Activated CD4-positive, alpha-beta T cell treated with anti-CD3 and anti-CD28 coated beads, Interleukin-2, amount 50 U/mL, for 16 hours (primary cell): ENCODE results near the gene KIF5A.
"Not testable (repeated sequence)": the region's sequence is repeated elsewhere in the genome, so short reads cannot be mapped to it uniquely, and the experiment has no call there.

Source experiments
- DNase-seq: peaks from one replicate; pipeline ENCODE4 v3.0.0-alpha.2; 2020

KIF5A gene

DNA sequence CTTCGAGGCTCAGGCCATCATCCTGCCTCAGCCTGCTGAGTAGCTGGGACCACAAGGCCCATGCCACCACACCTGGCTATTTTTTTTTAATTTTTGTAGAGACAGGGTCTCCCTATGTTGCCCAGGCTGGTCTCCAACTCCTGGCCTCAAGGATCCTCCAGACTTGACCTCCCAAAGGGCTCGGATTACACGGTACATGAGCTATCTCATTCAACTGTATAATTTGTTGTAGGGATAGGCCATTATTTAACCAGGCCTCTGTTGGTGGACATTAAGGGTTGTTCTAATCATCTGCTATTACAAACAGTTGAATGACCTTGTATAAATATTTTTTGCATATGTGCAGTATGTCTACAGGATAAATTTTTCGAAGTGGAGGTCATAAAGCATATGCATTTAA is 9.0 kb downstream of the KIF5A start:
- no peak for DNase-seq

DNA sequence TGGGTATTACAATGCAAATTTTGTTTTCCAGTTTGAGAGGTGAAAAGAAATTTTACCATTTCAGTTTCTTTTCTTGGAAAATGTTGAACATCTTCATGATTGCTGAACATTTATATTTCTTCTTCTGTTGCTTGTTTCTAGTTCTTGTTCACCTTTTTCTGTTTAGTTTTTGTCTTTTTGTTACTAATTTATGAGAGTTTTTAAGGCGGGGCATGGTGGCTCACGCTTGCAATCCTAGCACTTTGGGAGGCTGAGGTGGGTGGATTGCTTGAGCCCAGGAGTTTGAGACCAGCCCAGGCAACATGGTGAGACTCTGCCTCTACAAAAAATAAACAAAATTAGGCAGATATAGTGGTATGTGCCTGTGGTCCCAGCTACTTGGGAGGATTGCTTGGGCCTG is 10.7 kb downstream of the KIF5A start:
- DNase-seq: no peak

DNA sequence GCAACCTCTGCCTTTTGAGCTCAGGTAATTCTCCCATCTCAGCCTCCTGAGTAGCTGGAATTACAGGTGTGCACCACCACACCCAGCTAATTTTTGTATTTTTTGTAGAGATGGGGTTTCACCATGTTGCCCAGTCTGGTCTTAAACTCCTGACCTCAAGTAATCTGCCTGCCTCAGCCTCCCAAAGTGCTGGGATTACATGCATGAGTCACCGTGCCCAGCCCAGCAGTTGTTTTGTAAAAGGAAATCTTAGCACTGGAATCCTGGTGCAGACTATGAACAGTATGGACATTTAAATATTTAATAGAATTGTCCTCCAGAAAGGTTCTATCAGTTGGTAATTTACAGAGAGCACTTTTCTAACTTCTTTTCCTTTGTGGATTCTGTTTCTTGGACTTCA is 11.3 kb downstream of the KIF5A start:
- DNase-seq: not testable (repeated sequence)

DNA sequence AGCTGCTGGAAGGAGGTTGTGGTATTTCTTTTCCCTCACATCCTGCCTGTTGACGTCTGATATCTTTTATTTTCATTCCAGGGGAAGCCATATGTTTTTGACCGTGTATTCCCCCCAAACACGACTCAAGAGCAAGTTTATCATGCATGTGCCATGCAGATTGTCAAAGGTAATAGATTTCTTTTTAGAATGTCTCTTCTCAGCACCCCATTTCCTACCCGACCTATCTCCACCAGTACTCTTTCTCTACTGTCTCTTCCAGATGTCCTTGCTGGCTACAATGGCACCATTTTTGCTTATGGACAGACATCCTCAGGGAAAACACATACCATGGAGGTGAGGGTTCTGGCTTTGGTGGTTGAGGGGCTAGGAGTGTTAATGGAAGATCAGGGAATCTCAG is 13.5 kb downstream of the KIF5A start:
- no peak for DNase-seq

DNA sequence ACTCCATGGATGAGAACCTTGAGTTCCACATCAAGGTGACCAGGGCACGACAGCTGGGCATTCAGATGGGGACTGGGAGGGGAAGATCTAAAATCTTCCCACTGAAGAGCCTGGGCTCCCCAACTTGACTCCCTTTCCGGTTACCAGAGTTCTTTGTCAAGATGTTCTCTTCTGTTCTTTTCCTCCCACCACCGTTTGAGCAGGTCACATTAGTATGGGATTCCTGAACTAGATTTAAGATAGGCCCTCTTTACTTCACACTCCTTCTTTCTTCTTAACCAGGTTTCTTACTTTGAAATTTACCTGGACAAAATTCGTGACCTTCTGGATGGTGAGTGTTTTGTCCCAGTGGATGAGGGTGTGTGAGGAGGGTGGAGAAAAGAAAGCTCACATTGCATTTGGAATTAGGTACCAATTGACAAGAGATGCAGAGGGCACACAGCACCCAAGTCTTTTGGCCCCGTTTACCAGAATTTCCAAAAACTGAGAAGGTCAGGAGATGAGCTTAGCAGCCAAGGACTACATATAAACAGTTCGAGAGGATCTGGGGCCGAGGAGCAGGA is 14.4 kb downstream of the KIF5A start:
- no peak for DNase-seq

DNA sequence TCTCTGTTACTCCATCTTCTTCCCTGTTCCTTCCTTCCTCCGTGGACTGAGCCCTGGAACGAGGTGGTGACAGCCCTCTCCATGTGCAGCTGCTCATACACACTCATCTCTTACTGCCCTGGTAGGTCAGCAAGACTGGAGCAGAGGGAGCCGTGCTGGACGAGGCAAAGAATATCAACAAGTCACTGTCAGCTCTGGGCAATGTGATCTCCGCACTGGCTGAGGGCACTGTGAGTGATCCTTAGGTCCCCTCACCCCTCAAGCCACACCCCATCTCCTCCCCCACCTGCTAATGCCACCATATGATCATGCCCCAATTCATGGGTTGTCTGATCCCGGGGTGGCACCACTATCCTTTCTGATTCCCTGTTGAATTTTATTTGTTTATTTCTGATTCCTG is 19.0 kb downstream of the KIF5A start:
- no peak for DNase-seq

DNA sequence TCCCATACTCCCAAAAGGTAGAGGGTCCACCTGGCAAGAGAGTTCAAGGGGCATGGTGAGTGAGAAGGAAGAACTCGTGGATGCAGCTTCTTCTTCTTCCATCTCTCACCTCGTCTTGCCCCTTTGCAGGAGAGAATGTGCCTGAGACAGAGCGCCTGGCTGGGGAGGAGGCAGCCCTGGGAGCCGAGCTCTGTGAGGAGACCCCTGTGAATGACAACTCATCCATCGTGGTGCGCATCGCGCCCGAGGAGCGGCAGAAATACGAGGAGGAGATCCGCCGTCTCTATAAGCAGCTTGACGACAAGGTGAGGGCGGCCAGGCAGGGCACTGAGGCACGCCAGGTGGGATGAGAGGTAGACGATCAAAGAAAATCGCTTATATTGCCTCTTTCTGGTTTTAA is 20.0 kb downstream of the KIF5A start:
- DNase-seq: no peak

DNA sequence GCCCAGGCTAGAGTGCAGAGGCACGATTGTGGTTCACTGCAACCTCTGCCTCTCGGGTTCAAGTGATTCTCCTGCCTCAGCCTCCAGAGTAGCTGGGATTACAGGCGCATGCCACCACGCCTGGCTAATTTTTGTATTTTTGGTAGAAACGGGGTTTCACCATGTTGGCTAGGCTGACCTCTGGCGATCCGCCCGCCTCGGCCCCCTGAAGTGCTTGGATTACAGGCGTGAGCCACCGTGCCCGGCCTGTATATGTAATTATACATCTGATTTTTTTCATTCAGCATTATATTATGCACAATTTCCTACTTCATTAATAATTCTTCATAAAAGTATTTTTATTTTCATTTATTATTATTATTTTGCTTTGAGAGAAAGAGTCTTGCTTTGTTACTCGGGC is 20.6 kb downstream of the KIF5A start:
- not testable (repeated sequence) for DNase-seq

DNA sequence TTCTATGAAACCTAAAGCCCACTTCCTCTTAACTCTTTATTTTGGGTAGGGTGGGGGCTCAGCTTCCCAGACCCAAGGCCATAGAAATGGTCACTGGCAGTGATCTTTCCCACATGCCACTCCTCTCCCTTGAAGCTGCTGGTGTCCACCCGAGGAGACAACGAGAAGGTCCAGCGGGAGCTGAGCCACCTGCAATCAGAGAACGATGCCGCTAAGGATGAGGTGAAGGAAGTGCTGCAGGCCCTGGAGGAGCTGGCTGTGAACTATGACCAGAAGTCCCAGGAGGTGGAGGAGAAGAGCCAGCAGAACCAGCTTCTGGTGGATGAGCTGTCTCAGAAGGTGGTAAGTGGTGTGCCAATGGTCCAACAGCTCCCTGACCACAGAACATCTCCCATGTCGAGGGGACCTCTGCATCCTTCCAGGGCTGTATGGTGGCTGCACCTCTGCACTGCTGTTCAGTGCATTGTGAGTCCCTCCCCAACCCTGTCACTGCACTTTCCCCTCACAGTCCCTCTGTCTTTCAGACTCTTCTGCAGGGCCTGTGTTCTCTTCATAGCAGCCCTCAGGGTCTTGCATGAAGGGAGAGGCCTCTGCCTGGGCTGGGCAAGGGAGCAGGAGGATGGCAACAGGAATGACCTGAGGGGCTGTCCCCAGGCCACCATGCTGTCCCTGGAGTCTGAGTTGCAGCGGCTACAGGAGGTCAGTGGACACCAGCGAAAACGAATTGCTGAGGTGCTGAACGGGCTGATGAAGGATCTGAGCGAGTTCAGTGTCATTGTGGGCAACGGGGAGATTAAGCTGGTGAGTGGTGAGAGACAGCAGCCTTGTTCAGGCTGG is 22.3 kb downstream of the KIF5A start:
- no peak for DNase-seq

DNA sequence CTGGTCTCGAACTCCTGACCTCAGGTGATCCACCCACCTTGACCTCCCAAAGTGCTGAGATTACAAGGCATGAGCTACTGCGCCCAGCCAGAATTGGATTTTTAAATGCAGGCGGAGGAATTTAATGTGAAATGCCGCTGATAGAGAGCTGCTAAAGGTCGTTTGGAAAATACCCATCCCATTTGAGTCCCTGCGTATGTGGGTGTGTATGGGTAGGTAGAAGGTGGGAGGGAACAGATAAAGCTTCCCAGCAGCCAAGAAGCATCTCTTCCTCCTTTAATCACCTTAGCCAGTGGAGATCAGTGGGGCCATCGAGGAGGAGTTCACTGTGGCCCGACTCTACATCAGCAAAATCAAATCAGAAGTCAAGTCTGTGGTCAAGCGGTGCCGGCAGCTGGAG is 25.0 kb downstream of the KIF5A start:
- no peak for DNase-seq

DNA sequence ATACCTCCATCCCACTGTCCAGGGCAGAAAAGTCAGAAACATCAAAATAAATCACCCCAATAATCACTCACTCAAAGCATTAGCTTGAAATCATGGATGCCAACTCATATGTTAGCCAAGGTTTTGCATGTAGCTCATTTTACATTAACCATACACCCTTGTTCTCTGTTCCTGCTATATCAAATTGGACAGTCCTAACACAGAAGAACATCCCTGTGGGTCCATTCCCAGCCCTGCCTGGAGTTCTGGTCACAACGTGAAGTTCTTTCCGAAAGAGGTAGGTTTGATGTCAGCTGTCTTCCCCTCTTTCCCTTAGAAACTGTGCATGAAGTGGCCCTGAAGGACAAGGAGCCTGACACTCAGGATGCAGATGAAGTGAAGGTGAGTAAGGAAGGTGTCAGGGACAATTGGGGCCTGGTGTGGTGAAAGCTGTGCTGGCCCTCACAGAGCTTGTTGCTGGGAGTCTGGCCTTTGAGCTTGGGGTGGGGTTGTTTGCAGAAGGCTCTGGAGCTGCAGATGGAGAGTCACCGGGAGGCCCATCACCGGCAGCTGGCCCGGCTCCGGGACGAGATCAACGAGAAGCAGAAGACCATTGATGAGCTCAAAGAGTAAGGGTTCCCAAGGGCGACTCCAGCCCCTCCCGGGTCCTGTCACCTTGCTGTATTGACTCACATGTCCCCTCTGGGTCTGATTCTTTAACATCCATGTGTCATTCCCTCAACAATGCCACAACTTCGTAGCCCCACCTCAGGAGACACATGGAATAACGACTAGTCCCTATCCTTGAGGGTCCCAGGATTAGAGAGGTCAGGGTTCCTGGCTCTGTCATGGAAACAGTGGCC is 26.1 kb downstream of the KIF5A start:
- no peak for DNase-seq

DNA sequence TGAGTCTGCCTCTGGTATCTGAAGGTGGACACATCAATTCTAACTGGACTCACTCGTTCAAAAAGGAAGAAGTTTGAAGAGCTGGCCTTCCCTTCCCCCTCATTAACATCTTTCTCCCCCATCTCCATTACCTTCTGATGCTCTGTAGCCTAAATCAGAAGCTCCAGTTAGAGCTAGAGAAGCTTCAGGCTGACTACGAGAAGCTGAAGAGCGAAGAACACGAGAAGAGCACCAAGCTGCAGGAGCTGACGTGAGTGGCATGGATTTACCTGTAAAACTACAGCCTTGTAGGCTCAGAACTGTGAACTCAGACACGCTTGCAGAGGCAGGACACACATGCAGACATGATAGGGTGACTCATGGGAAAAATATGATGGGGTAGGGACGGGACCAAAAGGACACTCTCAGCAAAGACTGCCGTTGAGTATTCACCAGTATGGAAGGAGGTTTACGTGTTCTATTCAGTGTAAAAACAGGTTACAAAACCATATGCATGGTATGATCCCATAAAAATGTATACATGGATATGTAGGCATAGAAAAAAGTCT is 26.8 kb downstream of the KIF5A start:
- no peak for DNase-seq

DNA sequence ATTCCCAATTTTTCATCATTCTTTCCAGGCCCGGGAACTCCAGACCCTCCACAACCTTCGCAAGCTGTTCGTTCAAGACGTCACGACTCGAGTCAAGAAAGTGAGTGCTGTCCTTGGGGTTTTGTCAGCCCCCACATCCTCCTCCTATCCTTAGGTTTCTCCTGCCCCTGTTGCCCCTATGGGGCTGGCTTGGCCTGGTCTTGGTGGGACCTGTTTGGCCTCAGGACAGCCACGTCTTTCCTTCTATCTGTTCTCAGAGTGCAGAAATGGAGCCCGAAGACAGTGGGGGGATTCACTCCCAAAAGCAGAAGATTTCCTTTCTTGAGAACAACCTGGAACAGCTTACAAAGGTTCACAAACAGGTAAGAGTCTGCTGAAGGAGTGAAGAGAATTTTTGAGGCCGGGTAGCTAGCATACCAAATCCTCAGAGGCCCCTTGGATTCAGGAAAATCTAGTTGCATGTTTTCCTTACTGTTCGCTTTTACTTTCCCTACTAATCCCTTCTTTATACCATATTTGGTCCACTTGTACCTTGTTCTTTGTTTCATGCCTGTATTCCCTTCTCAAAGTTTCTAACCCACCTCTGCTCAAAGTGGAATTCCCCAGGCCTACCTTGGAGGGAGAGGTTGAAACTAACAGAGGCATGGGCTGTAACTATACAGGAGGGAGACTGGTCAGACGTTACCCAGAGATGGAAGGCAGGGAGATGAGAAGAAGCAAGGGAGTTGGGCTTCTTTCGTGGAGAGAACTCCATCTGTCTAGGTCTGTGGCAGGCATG is 28.3 kb downstream of the KIF5A start:
- no peak for DNase-seq

DNA sequence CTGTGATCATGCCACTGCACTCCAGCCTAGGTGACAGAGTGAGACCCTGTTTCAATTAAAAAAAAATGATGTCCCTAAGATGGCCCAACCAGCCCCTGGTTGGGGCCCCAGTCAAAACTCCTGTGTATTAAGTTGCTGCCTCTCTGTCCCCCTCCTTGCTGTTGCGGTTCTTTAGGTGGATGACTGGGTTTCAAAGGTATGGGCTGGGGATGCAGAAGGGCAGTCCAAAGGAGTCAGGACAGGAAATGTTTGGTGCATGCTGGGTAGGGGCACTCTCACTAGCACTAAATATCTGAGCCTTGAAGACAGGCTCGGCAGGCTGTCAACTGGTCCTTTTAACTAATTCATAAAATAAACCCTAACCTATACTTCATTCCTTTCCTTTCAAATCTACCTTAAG is 29.2 kb downstream of the KIF5A start:
- DNase-seq: no peak

DNA sequence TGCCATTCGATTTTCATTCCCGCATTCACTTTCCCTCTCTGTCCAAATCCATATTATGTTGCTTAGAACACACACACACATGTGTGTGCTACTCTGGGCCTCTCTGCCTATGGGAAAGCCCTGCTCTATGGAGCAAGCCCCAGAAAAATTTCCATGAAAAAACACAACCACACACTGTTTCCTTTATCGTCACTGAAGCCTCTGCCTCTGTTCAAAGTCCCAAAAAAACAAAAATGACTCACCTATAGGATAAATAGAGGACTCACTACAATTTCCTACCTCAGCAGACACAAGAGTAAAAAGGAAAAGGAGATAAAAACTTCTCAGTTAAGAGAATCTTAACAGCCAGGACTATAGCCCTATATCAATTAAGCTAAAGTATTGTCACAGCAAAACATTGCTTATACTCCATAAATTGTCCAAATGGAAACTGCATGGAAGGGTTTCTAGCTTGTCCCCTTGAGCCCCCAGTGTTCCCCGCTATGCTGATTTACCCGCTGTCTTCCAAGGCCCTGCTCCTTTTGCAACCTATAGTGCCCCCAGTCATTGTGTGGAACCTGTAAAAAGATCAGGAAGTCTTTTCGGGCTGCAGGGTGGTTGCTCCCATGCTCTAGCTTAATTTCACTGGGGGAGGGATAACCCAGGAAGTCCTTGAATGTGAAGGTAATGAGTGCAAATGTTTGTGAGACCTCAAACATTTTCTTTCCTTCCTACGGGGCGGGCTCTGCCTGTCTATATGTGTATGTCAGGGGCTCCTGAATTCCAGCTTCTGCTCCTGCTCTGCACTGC is 30.0 kb downstream of the KIF5A start:
- DNase-seq: no peak

DNA sequence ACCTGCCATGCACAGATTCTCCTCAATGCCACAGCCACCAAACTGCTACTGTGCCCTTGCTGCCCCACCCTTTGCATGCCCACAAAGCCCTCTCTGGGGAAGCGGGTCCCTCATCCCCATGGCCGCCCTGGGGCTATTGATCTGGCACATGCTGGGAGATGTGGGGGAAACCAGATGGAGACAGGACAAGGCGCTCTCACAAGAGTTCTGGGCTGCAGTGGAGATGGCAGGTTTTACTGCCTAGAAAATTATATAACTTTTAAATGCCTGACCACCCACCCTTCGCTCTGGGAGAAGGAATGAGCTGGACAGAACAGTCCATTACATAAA is 30.6 kb downstream of the KIF5A start:
- no peak for DNase-seq

DNA sequence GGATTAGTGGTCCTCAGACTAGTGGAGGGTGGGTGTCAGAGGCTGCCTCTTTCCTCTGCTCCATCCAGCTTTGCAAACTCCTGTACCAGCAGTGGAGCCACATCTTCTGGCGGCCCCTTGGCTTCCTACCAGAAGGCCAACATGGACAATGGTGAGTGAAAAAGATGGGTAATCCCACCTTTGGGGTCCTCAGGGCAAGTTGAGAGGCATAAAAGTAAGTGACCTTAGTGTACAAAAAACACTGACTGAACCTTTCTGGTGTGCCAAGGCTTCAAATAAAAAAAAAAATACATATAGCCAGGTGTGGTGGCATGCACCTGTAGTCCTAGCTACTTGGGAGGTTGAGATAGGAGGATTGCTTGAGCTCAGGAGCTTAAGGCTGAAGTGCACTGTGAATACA is 32.0 kb downstream of the KIF5A start:
- DNase-seq: no peak

DNA sequence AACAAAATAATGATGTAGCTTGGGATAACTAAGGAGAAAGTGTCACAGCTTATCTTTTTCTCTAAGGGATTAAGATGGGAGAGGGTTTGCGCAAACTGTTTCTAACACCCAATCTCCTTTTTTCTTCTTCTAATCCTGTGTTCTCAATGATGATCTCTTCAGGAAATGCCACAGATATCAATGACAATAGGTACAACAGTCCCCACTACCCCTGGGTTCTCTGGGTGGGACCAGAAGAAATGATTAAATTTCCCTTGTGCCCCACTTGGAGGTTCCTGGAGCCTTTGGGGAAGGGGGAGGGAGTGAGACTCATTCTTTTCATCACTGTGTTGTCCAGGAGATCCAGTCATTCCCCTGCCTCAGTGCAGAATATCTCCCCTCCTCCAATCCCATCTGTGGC is 32.6 kb downstream of the KIF5A start:
- no peak for DNase-seq

DNA sequence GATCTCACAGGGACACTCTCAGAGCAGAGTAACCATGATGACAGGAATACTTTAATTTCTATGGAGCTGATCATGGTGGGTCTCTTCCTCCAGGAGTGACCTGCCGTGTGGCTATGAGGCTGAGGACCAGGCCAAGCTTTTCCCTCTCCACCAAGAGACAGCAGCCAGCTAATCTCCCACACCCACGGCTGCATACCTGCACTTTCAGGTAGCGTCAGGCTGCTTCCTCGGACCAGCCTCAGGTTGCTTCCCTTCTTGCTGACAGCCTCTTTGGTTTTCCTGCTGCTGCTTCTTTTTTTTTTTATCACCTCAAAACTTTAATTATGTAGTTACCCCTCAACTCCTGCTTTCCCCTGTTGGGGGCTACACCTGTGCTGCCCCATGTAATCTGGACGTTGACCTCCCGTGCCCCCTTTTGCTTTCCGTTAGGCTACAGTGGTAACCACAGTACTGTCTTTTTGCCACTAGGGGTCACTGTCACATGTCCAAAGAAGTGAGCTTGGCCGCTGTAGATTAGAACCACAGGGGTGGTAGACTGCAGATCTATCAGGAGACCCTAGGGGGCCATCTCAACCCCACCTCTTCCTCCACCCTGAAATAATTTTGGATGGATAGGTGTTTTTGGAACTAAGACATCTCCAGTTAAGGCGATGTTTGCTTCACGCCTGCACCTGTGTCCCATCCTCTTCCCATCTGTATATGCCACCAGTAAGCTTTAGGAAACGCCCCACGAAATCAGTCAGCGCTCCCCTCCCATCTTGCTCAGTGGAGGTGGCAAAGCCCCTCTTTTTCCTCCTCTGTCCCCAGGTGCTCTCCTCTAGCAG is 33.4 kb downstream of the KIF5A start:
- DNase-seq: peak; percentile 85

DNA sequence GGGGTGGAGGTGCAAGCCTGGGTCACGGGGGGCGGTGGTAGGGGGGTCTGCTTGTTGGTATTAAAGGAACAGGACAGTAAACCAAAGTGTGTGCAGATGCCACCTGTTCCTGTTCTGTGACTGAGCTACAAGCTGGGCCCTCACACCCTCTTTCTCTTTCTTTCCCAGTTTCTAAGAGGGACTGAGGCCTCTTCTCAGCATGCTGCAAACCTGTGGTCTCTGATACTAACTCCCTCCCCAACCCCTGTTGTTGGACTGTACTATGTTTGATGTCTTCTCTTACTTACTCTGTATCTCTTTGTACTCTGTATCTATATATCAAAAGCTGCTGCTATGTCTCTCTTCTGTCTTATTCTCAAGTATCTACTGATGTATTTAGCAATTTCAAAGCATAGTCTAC is 34.2 kb downstream of the KIF5A start:
- no peak for DNase-seq

DNA sequence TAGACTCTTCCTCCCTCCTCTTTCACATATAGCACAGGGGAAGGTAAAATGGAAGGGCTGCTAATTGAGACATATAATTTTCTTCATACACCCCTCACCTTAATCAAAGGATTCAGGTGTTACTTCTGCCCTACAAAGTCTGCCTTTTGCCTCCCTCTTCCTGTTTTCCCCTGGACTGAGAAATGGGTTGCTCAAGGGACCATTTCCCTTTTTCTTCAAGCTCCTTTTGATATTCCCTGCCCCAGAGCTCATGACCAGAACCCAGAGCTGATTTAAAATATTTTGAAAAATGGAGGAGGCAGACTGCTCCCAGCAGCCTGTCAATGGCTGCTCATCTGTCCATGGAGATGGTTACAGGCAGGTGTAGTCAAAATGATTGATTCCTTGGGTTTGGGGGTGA is 34.8 kb downstream of the KIF5A start:
- DNase-seq: no peak
